ENCODE data around the gene LRRC43.

- TF ChIP-seq POLR2AphosphoS5 (IDR thresholded peaks at IDR 0.05) (no peak), POLR2A (IDR thresholded peaks at IDR 0.05) (no peak)
Observed at GRCh38 chr12:122148657-122149056, 34.3 kb upstream of the LRRC43 start.
